GM12878 (cell line): ENCODE data around the gene VMAC. TPM values are rescaled to one million over a fixed set of nuclear protein-coding genes. Genes with fewer than 3 reads are reported as not detected.

Experiments used
- ATAC-seq: fragments of 200-7000 bp; cut with Tn5 transposase; 3 replicates; pipeline ENCODE4 v1.9.1; 2020; ENCODE audit warnings: mild to moderate bottlenecking, moderate library complexity
- BruUV-seq: library from RNA; stranded (reverse); fragments of 400-500 nt; replicated peaks from 2 replicates; lab custom pipeline; 2021; lab: Mats Ljungman, UMichigan
- CTCF ChIA-PET: fragments of 300-600 bp; sonication (Branson Sonifier 250); formaldehyde crosslinking; extraction: SDS; loops from one replicate; lab custom pipeline; 2021; ENCODE audit warnings: inconsistent platforms; lab: Yijun Ruan, JAX
- POLR2A ChIA-PET: fragments of 350-600 bp; formaldehyde crosslinking; extraction: SDS; loops from one replicate; lab custom pipeline; 2021; ENCODE audit warnings: inconsistent platforms; lab: Charles Lee
- RAD21 ChIA-PET: fragments of 300-600 bp; sonication (Branson Sonifier 250); formaldehyde crosslinking; loops from one replicate; lab custom pipeline; 2023; ENCODE audit warnings: antibody characterized with exemption; ENCODE audit not compliant: unreplicated experiment; lab: Charles Lee
- SMC1A ChIA-PET: fragments of 300-600 bp; sonication (Branson Sonifier 250); formaldehyde crosslinking; loops from one replicate; lab custom pipeline; 2023; ENCODE audit not compliant: unreplicated experiment, uncharacterized antibody; lab: Charles Lee
- DNase-seq: peaks from one replicate; pipeline ENCODE4 v3.0.0-alpha.2; 2011; ENCODE audit warnings: low read depth, low spot score
- FAIRE-seq: peaks from 3 replicates; lab custom pipeline; 2011; peaks lifted over from hg19 to GRCh38; lab: Jason Lieb, UNC
- H2AFZ ChIP-seq: 2 replicates; pipeline ENCODE4 v1.6.0; 2011; ENCODE audit warnings: low read depth, low read length, control low read depth; ENCODE audit not compliant: control insufficient read depth
- H3K27ac ChIP-seq: 2 replicates; pipeline ENCODE4 v1.5.1; 2011; ENCODE audit warnings: control low read depth; ENCODE audit not compliant: control insufficient read depth, insufficient read depth
- H3K27me3 ChIP-seq, 2 experiments: replicated peaks in 1 of 2; 2 replicates each; pipeline versions ENCODE4 v1.6.0 to v1.6.1; 2011; ENCODE audit warnings: low read length in 1 of 2; ENCODE audit not compliant: control insufficient read depth in 2 of 2, insufficient read depth in 2 of 2
- H3K36me3 ChIP-seq, 2 experiments: 2 replicates each; pipeline ENCODE4 v1.5.1; 2011; ENCODE audit warnings: low read length in 1 of 2; ENCODE audit not compliant: control insufficient read depth in 2 of 2, insufficient read depth in 2 of 2
- H3K4me1 ChIP-seq: 2 replicates; pipeline ENCODE4 v1.6.1; 2011; ENCODE audit warnings: mild to moderate bottlenecking, low read length, moderate library complexity, mixed read lengths; ENCODE audit not compliant: control insufficient read depth, insufficient read depth
- H3K4me2 ChIP-seq: 2 replicates; pipeline ENCODE4 v1.6.0; 2011; ENCODE audit warnings: control low read depth; ENCODE audit not compliant: control insufficient read depth, insufficient read depth
- H3K4me3 ChIP-seq: fragments of 200-600 bp; sonication (generic); 2 replicates; pipeline ENCODE4 v1.5.1; 2016
- H3K79me2 ChIP-seq: 2 replicates; pipeline ENCODE4 v1.6.0; 2011; ENCODE audit warnings: low read length; ENCODE audit not compliant: control insufficient read depth, insufficient read depth
- H3K9ac ChIP-seq: 2 replicates; pipeline ENCODE4 v1.8.0; 2011; ENCODE audit warnings: low read length, control low read depth, mixed read lengths; ENCODE audit not compliant: control insufficient read depth, insufficient read depth
- H3K9me3 ChIP-seq: replicated peaks from 3 replicates; pipeline ENCODE4 v1.5.1; 2011; ENCODE audit warnings: mild to moderate bottlenecking, low read length; ENCODE audit not compliant: control insufficient read depth, insufficient read depth
- H4K20me1 ChIP-seq: 2 replicates; pipeline ENCODE4 v1.6.0; 2011; ENCODE audit not compliant: control insufficient read depth, insufficient read depth
- CREM ChIP-seq: IDR thresholded peaks from 2 replicates; pipeline ENCODE4 v1.6.1; 2014; ENCODE audit warnings: antibody characterized with exemption, low read depth
- ETV6 ChIP-seq, 2 experiments: fragments of 450-650 bp in 1 of 2; IDR thresholded peaks in 1 of 2; conservative IDR thresholded peaks in 1 of 2; 2 replicates each; pipeline ENCODE4 v1.6.1; 2014; ENCODE audit warnings: antibody characterized with exemption in 1 of 2, borderline replicate concordance in 1 of 2, low read depth in 1 of 2, mild to moderate bottlenecking in 1 of 2, moderate library complexity in 1 of 2
- EZH2 ChIP-seq: IDR thresholded peaks from 2 replicates; pipeline ENCODE4 v1.6.1; 2012; ENCODE audit warnings: low read depth, mild to moderate bottlenecking, control low read depth, inconsistent platforms, low read length, borderline replicate concordance; ENCODE audit not compliant: control insufficient read depth
- HDAC2 ChIP-seq: fragments of 200-600 bp; sonication (generic); IDR thresholded peaks from 2 replicates; pipeline ENCODE4 v1.6.1; 2017
- HDGF ChIP-seq: fragments of 450-650 bp; IDR thresholded peaks from 2 replicates; pipeline ENCODE4 v1.6.1; 2016; ENCODE audit warnings: antibody characterized with exemption
- IRF5 ChIP-seq: fragments of 450-650 bp; IDR thresholded peaks from 2 replicates; pipeline ENCODE4 v1.6.1; 2017; ENCODE audit warnings: borderline replicate concordance
- KLF5 ChIP-seq: fragments of 450-650 bp; IDR thresholded peaks from 2 replicates; pipeline ENCODE4 v1.6.1; 2014; ENCODE audit warnings: mild to moderate bottlenecking; ENCODE audit not compliant: partially characterized antibody
- MYB ChIP-seq: fragments of 150-350 bp; IDR thresholded peaks from 2 replicates; pipeline ENCODE4 v1.6.1; 2014; ENCODE audit warnings: mild to moderate bottlenecking, low read depth, low read length, borderline replicate concordance
- NBN ChIP-seq: fragments of 450-650 bp; IDR thresholded peaks from 2 replicates; pipeline ENCODE4 v1.6.1; 2016
- NFYA ChIP-seq: IDR thresholded peaks from 2 replicates; pipeline ENCODE4 v1.6.1; 2011; ENCODE audit warnings: low read depth, mild to moderate bottlenecking, low read length, improper control_type of control experiment, borderline replicate concordance
- NFYB ChIP-seq: IDR thresholded peaks from 2 replicates; pipeline ENCODE4 v1.6.1; 2011; ENCODE audit warnings: low read depth, mild to moderate bottlenecking, low read length, improper control_type of control experiment, moderate library complexity; ENCODE audit not compliant: insufficient read depth
- POU2F2 ChIP-seq: IDR thresholded peaks from 3 replicates; pipeline ENCODE4 v1.6.1; 2011; ENCODE audit warnings: low read depth, mild to moderate bottlenecking, low read length, borderline replicate concordance
- SP1 ChIP-seq: IDR thresholded peaks from one replicate; pipeline ENCODE4 v1.6.1; 2011; ENCODE audit warnings: low read depth, low read length
- ZNF24 ChIP-seq: fragments of 450-650 bp; IDR thresholded peaks from 2 replicates; pipeline ENCODE4 v1.6.1; 2017; ENCODE audit warnings: antibody characterized with exemption, mild to moderate bottlenecking
- WGBS: methylation state at CpG from one replicate; pipeline ENCODE4 v1.1.6; 2016; ENCODE audit warnings: low lambda C conversion rate; ENCODE audit not compliant: insufficient replicate concordance, insufficient coverage; ENCODE audit errors: missing lambda C conversion rate; 5-methylcytosine and 5-hydroxymethylcytosine counted together
- in situ Hi-C: fragments of 300-500 bp; cut with MboI; formaldehyde crosslinking; loops from 9 replicates; pipeline ENCODE4 v1.14.3; 2018; ENCODE audit warnings: mixed read lengths
- intact Hi-C: fragments of 100-400 bp; cut with micrococcal nuclease; formaldehyde crosslinking; loops from one replicate; pipeline ENCODE4 v1.14.2; 2022; ENCODE audit not compliant: unreplicated experiment
- polyA plus RNA-seq, 11 experiments: library from polyadenylated mRNA; depleted of rRNA in 4 of 11; unstranded in 6 of 11; stranded (reverse) in 5 of 11; fragments of >200 nt; fragmentation: Nextera tagmentation in 4 of 11; fragmentation: Illumina TruSeq in 1 of 11; extraction: Ambion mirVana in 4 of 11; extraction: Trizol in 1 of 11; gene quantifications; 1 replicate in 1 of 11; 2 replicates in 10 of 11; pipeline versions ENCODE4 v1.2.1 to v1.2.3, GENCODE V29; 2011 to 2016; ENCODE audit warnings: inconsistent platforms in 2 of 11, missing spikeins in 2 of 11, low read depth in 1 of 11
- total RNA-seq, 4 experiments: library from RNA; depleted of rRNA in 3 of 4; stranded (reverse); fragments of >200 nt in 3 of 4; fragmentation: Illumina TruSeq in 1 of 4; extraction: Trizol in 1 of 4; gene quantifications; 2 replicates each; pipeline versions ENCODE4 v1.2.1 to v1.2.3, GENCODE V29; 2013 to 2021

The VMAC gene
- total and polyA plus RNA-seq, 10 of the 15 experiments (the other 5 are each of a cell fraction or from before 2014, with no cell fraction given): 0.18 to 6.8 (median 1.8) TPM

GRCh38 chr19:5911366-5911765, 6.7 kb downstream of the VMAC start:
- Histone ChIP-seq H3K79me2 (no peaks in the 10 kb centered on the region), H4K20me1 (no peaks in the 10 kb centered on the region), H2AFZ (no peak overlapping the region), H3K9me3 (no peaks in the 10 kb centered on the region), H3K9ac (no peak overlapping the region), H3K36me3 (peaks cover 0 to 3% of the 10 kb centered on the region in 2 experiments; a peak in 3 of 4 replicates), H3K4me2 (no peak overlapping the region), H3K4me3 (no peak overlapping the region), H3K27ac (no peak overlapping the region), H3K4me1 (no peaks in the 10 kb centered on the region), H3K27me3 (no peaks in the 10 kb centered on the region)
- ChIA-PET POLR2A (no interaction called here), CTCF (interaction anchor here (0.6 kb wide), 1 partner anchor 14 kb away, joined by 3 read pairs; no protein-coding TSS in a partner anchor), RAD21 (no interaction called here), SMC1A (no interaction called here)
- DNase-seq: no peak
- no peak for ATAC-seq
- intact Hi-C loops (no loop called here), in situ Hi-C loops (no loop called here)
- FAIRE-seq: no peak
- BruUV-seq: no TSS peak
- WGBS: no CpG with 5 or more reads among the region's 1 CpG
- TF ChIP-seq HDAC2 (no peak), HDGF (no peak), ETV6 (conservative IDR thresholded peaks at IDR 0.05 in 1 of 2, IDR thresholded peaks at IDR 0.05 in 1 of 2; ENCODE audit: borderline replicate concordance in 1 of 2, low read depth in 1 of 2) (no peak), ZNF24 (no peak), NBN (no peak), CREM (no peak), EZH2 (no peak), NFYB (no peak), IRF5 (no peak), KLF5 (no peak), SP1 (no peak), NFYA (no peak), POU2F2 (no peak), MYB (no peak)
